GM19023 (cell line): Measurements from ENCODE around the gene PTGFR.

Experiments
- ATAC-seq: cut with Tn5 transposase; IDR thresholded peaks from one replicate; pipeline ENCODE4 v1.9.1; 2021; ENCODE audit warnings: mild to moderate bottlenecking, moderate library complexity; ENCODE audit not compliant: unreplicated experiment

PTGFR gene, protein sequence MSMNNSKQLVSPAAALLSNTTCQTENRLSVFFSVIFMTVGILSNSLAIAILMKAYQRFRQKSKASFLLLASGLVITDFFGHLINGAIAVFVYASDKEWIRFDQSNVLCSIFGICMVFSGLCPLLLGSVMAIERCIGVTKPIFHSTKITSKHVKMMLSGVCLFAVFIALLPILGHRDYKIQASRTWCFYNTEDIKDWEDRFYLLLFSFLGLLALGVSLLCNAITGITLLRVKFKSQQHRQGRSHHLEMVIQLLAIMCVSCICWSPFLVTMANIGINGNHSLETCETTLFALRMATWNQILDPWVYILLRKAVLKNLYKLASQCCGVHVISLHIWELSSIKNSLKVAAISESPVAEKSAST

GRCh38 chr1:78490861-78491450 lies at the start of gene PTGFR:
Gene PTGFR (plus strand): TSS chr1:78490974. CDS start chr1:78492744, 1,770 bp downstream.
- ATAC-seq, result no peak

GRCh38 chr1:78441921-78442320 lies 48.9 kb upstream of the PTGFR start:
- ATAC-seq, result no peak

- no peak for ATAC-seq
Measured at GRCh38 chr1:78447086-78447485, 43.7 kb upstream of the PTGFR start.

GRCh38 chr1:78464449-78464891 lies 26.3 kb upstream of the PTGFR start:
- no peak for ATAC-seq

- ATAC-seq, result no peak
Measured at GRCh38 chr1:78465143-78465542, 25.6 kb upstream of the PTGFR start.

GRCh38 chr1:78468521-78468920 lies 22.3 kb upstream of the PTGFR start:
- no peak for ATAC-seq

GRCh38 chr1:78469576-78469975 lies 21.2 kb upstream of the PTGFR start:
- no peak for ATAC-seq

- no peak for ATAC-seq
Measured at GRCh38 chr1:78471890-78472620, 18.7 kb upstream of the PTGFR start.

- ATAC-seq, result no peak
Measured at GRCh38 chr1:78472851-78473496, 17.8 kb upstream of the PTGFR start.

- no peak for ATAC-seq
Measured at GRCh38 chr1:78474092-78474491, 16.7 kb upstream of the PTGFR start.

- no peak for ATAC-seq
Measured at GRCh38 chr1:78475888-78476610, 14.7 kb upstream of the PTGFR start.

DNA sequence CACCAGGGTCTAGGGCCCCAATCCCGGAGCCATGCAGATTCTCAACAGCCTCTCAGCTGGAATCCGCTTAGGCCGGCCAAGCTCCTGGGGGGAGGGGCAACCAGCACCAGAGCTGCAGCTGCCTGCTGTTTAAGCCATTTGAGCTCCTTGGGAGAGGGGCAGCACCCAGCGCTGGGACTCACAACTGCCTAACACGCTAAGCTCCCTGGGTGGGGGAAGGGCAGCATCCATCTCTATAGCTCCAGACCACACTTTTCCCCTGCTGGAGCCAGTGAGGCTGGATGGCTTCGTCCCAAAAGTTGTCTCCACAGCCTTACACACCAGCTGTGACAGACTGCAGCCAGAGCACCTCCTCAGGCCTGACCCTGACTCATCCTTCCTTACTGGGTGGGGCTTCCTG lies 6.9 kb upstream of the PTGFR start:
- ATAC-seq, result no peak

DNA sequence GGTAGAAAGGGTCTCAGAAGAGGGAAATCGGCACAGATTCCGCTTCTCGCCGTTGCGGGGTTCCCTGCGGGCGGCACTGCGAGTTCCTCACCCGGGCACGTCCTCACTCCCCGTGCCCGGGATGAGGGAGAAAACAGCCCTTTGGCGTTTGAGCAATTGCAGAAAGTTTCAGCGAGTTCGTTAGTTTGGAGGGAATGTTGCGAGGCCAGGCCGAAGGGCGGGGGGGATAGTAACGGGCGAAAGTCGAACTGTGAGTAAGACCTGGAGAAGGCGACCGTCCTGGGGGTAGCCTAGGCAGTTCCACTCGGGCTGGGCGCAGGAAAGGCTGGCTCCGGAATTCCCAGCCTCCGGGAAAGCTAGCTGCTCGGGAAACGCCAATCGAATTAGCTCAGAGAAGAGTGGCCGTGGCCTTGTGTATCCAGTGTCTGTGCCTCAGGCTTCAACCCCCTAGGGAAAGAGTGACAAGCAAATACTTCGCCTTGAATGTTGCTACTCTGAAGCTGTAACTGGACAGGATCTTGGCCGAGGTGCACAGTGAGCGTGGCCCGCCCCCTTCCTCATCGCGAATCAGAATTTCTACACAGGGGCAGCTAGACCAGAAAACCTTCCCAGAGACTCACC lies 787 bp downstream of the PTGFR start:
- no peak for ATAC-seq

DNA sequence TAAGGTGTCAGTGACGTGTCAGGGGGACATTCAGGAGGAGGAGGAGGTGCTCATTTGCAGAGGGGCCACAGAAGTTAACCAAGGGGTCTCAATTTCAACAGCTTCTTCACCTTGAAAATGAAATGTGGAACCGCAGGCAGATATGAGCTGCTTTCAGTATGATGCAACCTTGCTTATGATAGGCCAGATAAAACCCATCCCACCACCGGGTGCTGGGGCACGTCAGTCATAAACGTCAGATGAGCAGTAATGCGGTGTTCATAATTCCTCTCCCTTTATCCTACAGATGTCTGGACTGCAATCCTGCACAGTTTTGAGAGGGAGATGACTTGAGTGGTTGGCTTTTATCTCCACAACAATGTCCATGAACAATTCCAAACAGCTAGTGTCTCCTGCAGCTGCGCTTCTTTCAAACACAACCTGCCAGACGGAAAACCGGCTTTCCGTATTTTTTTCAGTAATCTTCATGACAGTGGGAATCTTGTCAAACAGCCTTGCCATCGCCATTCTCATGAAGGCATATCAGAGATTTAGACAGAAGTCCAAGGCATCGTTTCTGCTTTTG lies 1.7 kb downstream of the PTGFR start:
- ATAC-seq, result no peak

DNA sequence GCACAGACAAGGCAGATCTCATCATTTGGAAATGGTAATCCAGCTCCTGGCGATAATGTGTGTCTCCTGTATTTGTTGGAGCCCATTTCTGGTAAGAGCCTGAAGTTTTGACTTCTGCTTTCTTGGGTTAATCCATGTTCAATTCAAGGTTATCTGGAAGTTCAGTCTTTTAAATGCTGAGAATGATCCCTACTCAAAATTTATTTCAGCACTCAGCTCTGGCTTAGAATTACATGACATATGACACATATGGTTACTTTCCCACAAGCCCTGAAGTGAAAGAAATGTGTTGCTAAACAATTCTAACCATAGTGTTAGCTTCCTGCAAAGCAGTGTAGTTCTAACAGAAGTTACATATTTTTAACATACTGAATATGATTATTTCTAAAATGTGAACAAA lies 2.7 kb downstream of the PTGFR start:
- ATAC-seq, result no peak

DNA sequence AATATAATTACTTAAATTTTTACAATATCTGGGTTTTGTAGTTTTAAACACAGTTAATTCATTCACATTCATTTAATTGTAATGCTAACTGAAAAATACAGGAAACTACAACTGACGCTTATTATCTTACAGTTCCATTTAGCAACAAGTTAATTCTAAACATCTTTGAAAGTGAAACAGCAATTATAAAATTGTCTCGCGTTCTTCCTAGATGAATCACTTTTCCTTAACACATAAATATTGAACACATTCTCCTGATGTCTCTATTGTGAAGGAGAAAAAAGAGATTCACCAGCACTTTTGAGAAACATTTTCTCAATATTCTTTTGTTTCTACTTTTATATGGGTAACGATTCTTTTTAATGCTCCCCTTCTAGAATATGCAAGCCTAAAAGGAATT lies 6.4 kb downstream of the PTGFR start:
- no peak for ATAC-seq

- ATAC-seq, result no peak
Measured at GRCh38 chr1:78500529-78500928, 9.8 kb downstream of the PTGFR start.

DNA sequence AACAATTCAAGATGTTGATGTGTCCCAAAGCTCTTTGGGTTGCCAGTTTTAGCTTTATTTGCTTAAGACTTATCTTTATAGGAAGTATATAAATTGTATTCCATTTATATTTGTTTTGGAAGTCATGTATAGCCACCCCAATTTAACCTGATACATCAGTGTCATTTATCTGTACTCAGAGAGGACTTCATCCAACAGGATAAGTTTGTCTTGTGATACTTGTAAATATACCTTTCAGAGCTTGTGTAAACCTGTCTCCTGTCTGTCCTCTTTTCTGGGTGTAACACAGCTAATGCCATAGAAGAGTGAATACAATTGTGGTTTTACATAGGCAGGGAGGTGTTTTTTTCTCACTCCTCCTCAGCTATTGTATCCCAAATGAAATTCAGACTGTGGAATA lies 10.4 kb downstream of the PTGFR start:
- no peak for ATAC-seq

DNA sequence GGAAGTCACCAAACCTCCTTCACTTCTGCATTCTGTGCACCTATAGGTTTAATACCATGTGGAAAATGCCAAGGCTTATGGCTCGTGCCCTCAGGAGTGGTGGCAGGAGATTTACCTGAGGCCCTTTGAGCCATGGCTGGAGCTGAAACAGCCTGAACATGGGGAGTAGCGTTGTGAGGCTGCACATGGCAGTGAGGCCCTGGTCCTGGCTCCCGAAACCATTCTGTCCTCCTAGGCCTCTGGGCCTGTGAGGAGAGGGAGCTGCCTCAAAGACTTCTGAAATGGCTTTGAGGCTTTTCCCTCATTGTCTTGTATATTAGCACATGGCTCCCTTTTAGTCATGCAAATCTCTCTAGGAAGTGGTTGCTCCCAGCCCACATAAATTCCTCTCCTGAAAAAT lies 20.6 kb downstream of the PTGFR start:
- no peak for ATAC-seq

DNA sequence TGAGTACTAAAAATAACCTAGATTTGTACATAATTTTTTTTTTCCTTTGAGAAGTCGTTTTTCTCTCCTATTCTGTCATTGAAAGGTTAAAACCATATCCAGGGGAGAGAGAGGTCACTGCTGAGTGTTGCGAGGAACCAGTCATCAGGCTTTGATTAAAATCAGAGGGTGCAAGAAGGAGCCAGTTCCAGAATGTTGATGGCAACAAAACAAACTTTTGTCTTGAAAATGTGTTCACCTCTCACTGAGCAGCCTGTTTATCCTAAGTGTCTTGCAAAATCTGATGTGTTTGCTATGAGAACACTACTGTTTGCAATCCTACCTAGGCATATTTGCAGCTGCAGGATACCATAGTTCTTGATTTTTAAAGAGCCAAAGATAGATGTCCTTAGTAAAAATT lies 25.9 kb downstream of the PTGFR start:
- no peak for ATAC-seq
